B cell (primary cell): ENCODE measurements around the gene CACNA1G. TPM values are rescaled to one million over a fixed set of nuclear protein-coding genes. Genes with fewer than 3 reads are reported as not detected.

ENCODE experiments used
- ATAC-seq: fragments of 200-7000 bp; cut with Tn5 transposase; one replicate; pipeline ENCODE4 v1.10.0; 2021; ENCODE audit warnings: low read depth, mild to moderate bottlenecking, moderate number of reproducible peaks, moderate library complexity
- CTCF ChIA-PET: fragments of 350-600 bp; sonication (Branson Sonifier 250); formaldehyde crosslinking; loops from one replicate; lab custom pipeline; 2021; ENCODE audit warnings: antibody characterized with exemption, inconsistent platforms; lab: Charles Lee
- POLR2A ChIA-PET: fragments of 350-600 bp; sonication (Branson Sonifier 250); formaldehyde crosslinking; loops from one replicate; lab custom pipeline; 2021; ENCODE audit warnings: antibody characterized with exemption; lab: Charles Lee
- DNase-seq: peaks from one replicate; pipeline ENCODE4 v3.0.0; 2013
- H2AFZ ChIP-seq: 2 replicates; pipeline ENCODE4 v1.6.1; 2012; ENCODE audit warnings: mild to moderate bottlenecking, low read depth, low read length; ENCODE audit not compliant: insufficient read depth, poor library complexity, severe bottlenecking
- H3K27ac ChIP-seq, 2 donors: 1 replicate in 1 of 2; 2 replicates in 1 of 2; pipeline ENCODE4 v1.5.1; 2012 to 2013; ENCODE audit warnings: low read length in 2 of 2, mild to moderate bottlenecking in 2 of 2, moderate library complexity in 1 of 2
- H3K27me3 ChIP-seq, 4 experiments: fragments of 200-600 bp in 1 of 4; sonication (generic) in 1 of 4; replicated peaks in 1 of 4; 1 replicate in 2 of 4; 2 replicates in 2 of 4; pipeline versions ENCODE4 v1.6.1 to v1.7.0; 2013 to 2016; ENCODE audit warnings: low read length in 3 of 4, mild to moderate bottlenecking in 2 of 4, mixed read lengths in 1 of 4, moderate library complexity in 1 of 4; ENCODE audit not compliant: insufficient read depth in 4 of 4, control insufficient read depth in 3 of 4; ENCODE audit errors: control extremely low read depth in 1 of 4
- H3K36me3 ChIP-seq, 2 experiments: replicated peaks in 1 of 2; 1 replicate in 1 of 2; 2 replicates in 1 of 2; pipeline versions ENCODE4 v1.6.1 to v1.7.1; 2013; ENCODE audit warnings: low read length in 1 of 2; ENCODE audit not compliant: insufficient read depth in 2 of 2, control insufficient read depth in 1 of 2; ENCODE audit errors: control extremely low read depth in 1 of 2, extremely low read depth in 1 of 2
- H3K4me1 ChIP-seq, 2 donors: fragments of 200-600 bp in 1 of 2; sonication (generic) in 1 of 2; 1 replicate in 1 of 2; 2 replicates in 1 of 2; pipeline versions ENCODE4 v1.5.1 to v1.6.1; 2013 to 2017; ENCODE audit warnings: low read length in 2 of 2; ENCODE audit not compliant: control insufficient read depth in 2 of 2, insufficient read depth in 2 of 2
- H3K4me2 ChIP-seq: replicated peaks from 2 replicates; pipeline ENCODE3; 2012; ENCODE audit warnings: mild to moderate bottlenecking, low read depth, low read length; ENCODE audit not compliant: poor library complexity, severe bottlenecking
- H3K4me3 ChIP-seq, 5 experiments: fragments of 200-600 bp in 1 of 5; sonication (generic) in 1 of 5; 1 replicate in 3 of 5; 2 replicates in 2 of 5; pipeline versions ENCODE4 v1.5.1 to v1.7.0; 2011 to 2016; ENCODE audit warnings: low read length in 4 of 5, mild to moderate bottlenecking in 4 of 5, low read depth in 2 of 5, control low read depth in 1 of 5, moderate library complexity in 1 of 5; ENCODE audit not compliant: insufficient read depth in 1 of 5; ENCODE audit errors: control extremely low read depth in 1 of 5, extremely low read depth in 1 of 5
- H3K79me2 ChIP-seq: fragments of 200-600 bp; sonication (generic); one replicate; pipeline ENCODE4 v1.6.0; 2016; ENCODE audit warnings: low read length; ENCODE audit not compliant: control insufficient read depth, insufficient read depth
- H3K9ac ChIP-seq: fragments of 200-600 bp; sonication (generic); 2 replicates; pipeline ENCODE4 v1.6.1; 2017; ENCODE audit warnings: mild to moderate bottlenecking, low read length, moderate library complexity
- H3K9me3 ChIP-seq, 3 donors: one replicate each; pipeline versions ENCODE4 v1.6.1 to v1.7.1; 2013; ENCODE audit warnings: low read length in 2 of 3; ENCODE audit not compliant: control insufficient read depth in 2 of 3, insufficient read depth in 1 of 3; ENCODE audit errors: control extremely low read depth in 1 of 3
- H4K20me1 ChIP-seq: 2 replicates; pipeline ENCODE4 v1.6.0; 2012; ENCODE audit warnings: mild to moderate bottlenecking, low read length; ENCODE audit not compliant: insufficient read depth, control insufficient read depth, poor library complexity, severe bottlenecking
- H3K27ac Mint-ChIP-seq: one replicate; pipeline ENCODE4 v1.8.0; 2021; ENCODE audit warnings: mixed read lengths
- H3K27me3 Mint-ChIP-seq: one replicate; pipeline ENCODE4 v1.8.0; 2021; ENCODE audit warnings: mixed read lengths
- H3K4me1 Mint-ChIP-seq: one replicate; pipeline ENCODE4 v1.8.0; 2021; ENCODE audit warnings: mixed read lengths
- H3K4me3 Mint-ChIP-seq: one replicate; pipeline ENCODE4 v1.8.0; 2021; ENCODE audit warnings: mixed read lengths
- H3K9me3 Mint-ChIP-seq: one replicate; pipeline ENCODE4 v1.8.0; 2022; ENCODE audit warnings: mixed read lengths; ENCODE audit not compliant: insufficient read depth
- EZH2 ChIP-seq: IDR thresholded peaks from 2 replicates; pipeline ENCODE4 v1.6.1; 2012; ENCODE audit warnings: borderline replicate concordance, low read depth, mild to moderate bottlenecking, moderate library complexity, low read length; ENCODE audit not compliant: insufficient read depth, poor library complexity, severe bottlenecking
- WGBS: methylation state at CpG from one replicate; pipeline ENCODE4 v1.1.5; 2013; ENCODE audit warnings: missing lambda C conversion rate; ENCODE audit not compliant: insufficient coverage; 5-methylcytosine and 5-hydroxymethylcytosine counted together
- intact Hi-C: fragments of 100-400 bp; cut with micrococcal nuclease; formaldehyde crosslinking; loops from one replicate; pipeline ENCODE4 v1.10.0; 2022
- polyA plus RNA-seq: library from polyadenylated mRNA; depleted of rRNA; stranded (reverse); fragments of >200 nt; gene quantifications from 2 replicates; pipeline ENCODE4 v1.2.3, GENCODE V29; 2012
- total RNA-seq, 2 donors: library from RNA; stranded (reverse); fragments of 120-200 nt in 1 of 2; gene quantifications; 1 replicate in 1 of 2; 2 replicates in 1 of 2; pipeline versions ENCODE4 v1.2.3 to v1.2.4, GENCODE V29; 2013 to 2022
- TF ChIP-seq, protein P1 (sequence below): fragments of 200-600 bp; IDR thresholded peaks from one replicate; pipeline ENCODE4 v1.8.0; 2022; ENCODE audit warnings: antibody characterized with exemption, mild to moderate bottlenecking

The CACNA1G gene
- total and polyA plus RNA-seq, 2 donors (not counting 1 experiment from before 2014, with no cell fraction given) = 0.12 TPM; not detected in 1

DNA sequence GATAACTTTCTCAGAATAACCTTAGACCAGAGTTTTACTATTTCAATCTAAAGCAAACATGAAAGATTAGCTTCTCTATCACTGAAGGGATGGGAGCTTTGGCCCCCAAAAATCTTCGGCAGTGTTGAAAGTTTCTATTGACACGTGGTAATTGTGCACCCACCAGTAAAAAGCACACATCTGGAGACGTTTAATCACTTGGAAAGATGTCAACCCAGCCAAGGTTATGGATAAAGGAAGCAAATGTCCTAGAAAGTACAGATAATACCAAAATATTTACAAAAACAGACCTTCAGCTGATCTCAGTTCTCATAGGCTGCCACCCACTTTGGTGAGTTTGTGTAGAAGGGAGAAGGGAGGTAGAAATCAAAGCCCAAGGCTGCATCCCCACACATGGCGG lies 47.0 kb upstream of the CACNA1G start:
- Mint-ChIP-seq H3K27ac (no peak overlapping the region), H3K9me3 (no peaks in the 10 kb centered on the region), H3K4me3 (no peak overlapping the region), H3K4me1 (peaks cover 23% of the 10 kb centered on the region), H3K27me3 (no peaks in the 10 kb centered on the region)
- ChIA-PET POLR2A (interaction anchor here (0.6 kb wide), 1 partner anchor 128 kb away, joined by 3 read pairs; no protein-coding TSS in a partner anchor), CTCF (no interaction called here)
- Histone ChIP-seq H3K36me3 (no peaks in the 10 kb centered on the region), H3K4me3 (no peak overlapping the region), H3K27ac (no peak overlapping the region), H4K20me1 (no peaks in the 10 kb centered on the region), H3K4me2 (no peak overlapping the region), H3K79me2 (no peaks in the 10 kb centered on the region), H3K27me3 (peaks cover 0 to 7% (median 2%) of the 10 kb centered on the region in 4 experiments), H3K4me1 (peaks cover 7 to 13% of the 10 kb centered on the region in 2 donors), H3K9ac (no peak overlapping the region), H2AFZ (no peak overlapping the region), H3K9me3 (no peaks in the 10 kb centered on the region)
- no peak for DNase-seq
- no peak for ATAC-seq
- TF ChIP-seq EZH2 = no peak
- TF ChIP-seq, protein P1, sequence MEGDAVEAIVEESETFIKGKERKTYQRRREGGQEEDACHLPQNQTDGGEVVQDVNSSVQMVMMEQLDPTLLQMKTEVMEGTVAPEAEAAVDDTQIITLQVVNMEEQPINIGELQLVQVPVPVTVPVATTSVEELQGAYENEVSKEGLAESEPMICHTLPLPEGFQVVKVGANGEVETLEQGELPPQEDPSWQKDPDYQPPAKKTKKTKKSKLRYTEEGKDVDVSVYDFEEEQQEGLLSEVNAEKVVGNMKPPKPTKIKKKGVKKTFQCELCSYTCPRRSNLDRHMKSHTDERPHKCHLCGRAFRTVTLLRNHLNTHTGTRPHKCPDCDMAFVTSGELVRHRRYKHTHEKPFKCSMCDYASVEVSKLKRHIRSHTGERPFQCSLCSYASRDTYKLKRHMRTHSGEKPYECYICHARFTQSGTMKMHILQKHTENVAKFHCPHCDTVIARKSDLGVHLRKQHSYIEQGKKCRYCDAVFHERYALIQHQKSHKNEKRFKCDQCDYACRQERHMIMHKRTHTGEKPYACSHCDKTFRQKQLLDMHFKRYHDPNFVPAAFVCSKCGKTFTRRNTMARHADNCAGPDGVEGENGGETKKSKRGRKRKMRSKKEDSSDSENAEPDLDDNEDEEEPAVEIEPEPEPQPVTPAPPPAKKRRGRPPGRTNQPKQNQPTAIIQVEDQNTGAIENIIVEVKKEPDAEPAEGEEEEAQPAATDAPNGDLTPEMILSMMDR = no peak
- 83% methylated on average over 1 of the region's 4 CpGs for WGBS
- intact Hi-C loops = no loop called here

DNA sequence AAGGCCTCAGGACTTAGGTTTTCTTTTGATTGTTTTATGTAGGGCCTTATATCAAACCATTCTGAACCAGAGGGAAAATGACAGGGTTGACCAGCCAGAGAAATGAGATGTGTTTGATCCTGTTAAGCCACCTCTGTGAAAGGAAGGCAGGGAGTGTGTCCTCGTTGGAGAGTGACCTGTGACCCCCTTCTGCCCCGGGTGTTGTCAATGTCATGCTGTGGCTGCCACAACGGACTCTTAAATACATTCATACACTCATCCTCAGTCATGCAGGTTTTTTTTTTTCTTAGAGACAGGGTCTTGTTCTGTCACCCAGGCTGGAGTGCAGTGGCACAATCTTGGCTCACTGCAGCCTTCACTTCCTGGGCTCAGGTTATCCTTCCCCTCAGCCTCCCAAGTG lies 46.1 kb upstream of the CACNA1G start:
- H2AFZ ChIP-seq = no peak overlapping the region
- WGBS = no CpG with 5 or more reads among the region's 3 CpGs
- H4K20me1 ChIP-seq = no peaks in the 10 kb centered on the region
- no peak overlapping the region for H3K9ac ChIP-seq
- Mint-ChIP-seq H3K4me1 (peaks cover 15% of the 10 kb centered on the region), H3K27me3 (no peaks in the 10 kb centered on the region), H3K4me3 (no peak overlapping the region), H3K9me3 (no peaks in the 10 kb centered on the region), H3K27ac (no peak overlapping the region)
- no peak for ATAC-seq
- no peaks in the 10 kb centered on the region for H3K36me3 ChIP-seq
- no peak for TF ChIP-seq EZH2
- TF ChIP-seq, protein P1 = no peak
- no peak overlapping the region for H3K27ac ChIP-seq
- CTCF ChIA-PET = no interaction called here
- no peak for DNase-seq
- no peaks in the 10 kb centered on the region for H3K79me2 ChIP-seq
- peaks cover 0 to 5% of the 10 kb centered on the region in 2 donors for H3K4me1 ChIP-seq
- intact Hi-C loops = no loop called here
- no peak overlapping the region for H3K4me2 ChIP-seq
- no peak overlapping the region for H3K4me3 ChIP-seq
- POLR2A ChIA-PET = no interaction called here
- H3K9me3 ChIP-seq = no peaks in the 10 kb centered on the region
- no peaks in the 10 kb centered on the region for H3K27me3 ChIP-seq
